Frontal cortex (tissue), 4 donors: ENCODE data around the gene DIO1. TPM values are rescaled to one million over a fixed set of nuclear protein-coding genes. Genes with fewer than 3 reads are reported as not detected.

Experiments
- DNase-seq, 2 donors: peaks; one replicate each; pipeline ENCODE4 v3.0.0; 2012; ENCODE audit warnings: low spot score in 2 of 2
- FAIRE-seq: peaks from 2 replicates; lab custom pipeline; 2012; peaks lifted over from hg19 to GRCh38; lab: Jason Lieb, UNC
- total RNA-seq: library from RNA; depleted of rRNA; stranded (reverse); fragments of >200 nt; gene quantifications from one replicate; pipeline ENCODE4 v1.2.3, GENCODE V29; 2014
- donor health status: control.
- donor health status: control.
- donor health status: control.

DIO1 gene
- total RNA-seq, 1 donor from 2014 or later: not detected

GRCh38 chr1:53891678-53892077 is 2.3 kb upstream of the DIO1 start:
- FAIRE-seq: no peak
- DNase-seq: no peak

- no peak for FAIRE-seq
- peak in 1 of 2 donors; percentile 10 for DNase-seq
These were observed 1.1 kb upstream of the DIO1 start for GRCh38 chr1:53892911-53893310.

GRCh38 chr1:53894644-53895043 is 657 bp downstream of the DIO1 start:
- no peak for FAIRE-seq
- DNase-seq: no peak

- DNase-seq: no peak
These were observed 1.4 kb downstream of the DIO1 start for GRCh38 chr1:53895421-53895820.

GRCh38 chr1:53896635-53897229 is 2.7 kb downstream of the DIO1 start:
- no peak for FAIRE-seq
- DNase-seq: no peak

More at GRCh38 chr1:53895421-53895820, 1.4 kb downstream of the DIO1 start:
- FAIRE-seq: no peak

DNA sequence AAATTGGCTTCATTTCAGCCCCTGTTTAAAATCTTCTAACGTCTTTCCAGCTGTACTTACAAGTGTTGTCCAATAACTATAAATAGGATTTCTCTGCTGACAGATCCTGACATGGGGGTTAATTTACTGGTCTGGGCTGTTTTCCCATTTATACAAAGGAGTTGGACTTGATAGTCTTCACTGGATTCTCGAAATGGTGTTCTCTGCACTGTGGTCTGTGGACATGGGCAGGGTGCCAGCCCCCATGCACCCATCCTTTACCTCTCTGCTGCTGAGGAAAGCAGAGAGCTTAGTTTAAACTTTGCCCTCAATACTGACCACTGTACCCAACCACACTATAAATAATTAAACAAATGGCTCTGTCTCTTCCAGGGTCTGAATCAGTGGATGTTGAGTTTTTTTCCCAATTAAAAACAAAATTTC is 5.2 kb downstream of the DIO1 start:
- no peak for FAIRE-seq
- no peak for DNase-seq

DNA sequence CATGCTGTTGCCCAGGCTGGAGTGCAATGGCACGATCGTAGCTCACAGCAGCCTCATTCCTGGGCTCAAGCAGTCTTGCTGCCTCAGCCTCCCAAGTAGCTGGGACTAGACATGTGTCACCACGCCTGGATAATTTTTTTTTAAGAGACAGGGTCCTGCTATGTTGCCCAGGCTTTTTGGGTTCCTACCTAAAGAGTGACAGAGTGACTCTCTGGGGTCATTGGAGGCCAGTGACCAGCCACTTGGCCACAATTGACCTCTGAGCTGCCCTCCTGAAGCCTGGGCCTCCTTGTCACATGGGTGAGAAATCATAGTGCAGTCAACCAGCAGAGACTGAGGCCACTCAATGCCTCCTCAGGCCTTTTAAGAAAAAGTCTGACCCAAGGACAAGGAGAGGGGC is 5.7 kb downstream of the DIO1 start:
- FAIRE-seq: no peak
- no peak for DNase-seq

DNA sequence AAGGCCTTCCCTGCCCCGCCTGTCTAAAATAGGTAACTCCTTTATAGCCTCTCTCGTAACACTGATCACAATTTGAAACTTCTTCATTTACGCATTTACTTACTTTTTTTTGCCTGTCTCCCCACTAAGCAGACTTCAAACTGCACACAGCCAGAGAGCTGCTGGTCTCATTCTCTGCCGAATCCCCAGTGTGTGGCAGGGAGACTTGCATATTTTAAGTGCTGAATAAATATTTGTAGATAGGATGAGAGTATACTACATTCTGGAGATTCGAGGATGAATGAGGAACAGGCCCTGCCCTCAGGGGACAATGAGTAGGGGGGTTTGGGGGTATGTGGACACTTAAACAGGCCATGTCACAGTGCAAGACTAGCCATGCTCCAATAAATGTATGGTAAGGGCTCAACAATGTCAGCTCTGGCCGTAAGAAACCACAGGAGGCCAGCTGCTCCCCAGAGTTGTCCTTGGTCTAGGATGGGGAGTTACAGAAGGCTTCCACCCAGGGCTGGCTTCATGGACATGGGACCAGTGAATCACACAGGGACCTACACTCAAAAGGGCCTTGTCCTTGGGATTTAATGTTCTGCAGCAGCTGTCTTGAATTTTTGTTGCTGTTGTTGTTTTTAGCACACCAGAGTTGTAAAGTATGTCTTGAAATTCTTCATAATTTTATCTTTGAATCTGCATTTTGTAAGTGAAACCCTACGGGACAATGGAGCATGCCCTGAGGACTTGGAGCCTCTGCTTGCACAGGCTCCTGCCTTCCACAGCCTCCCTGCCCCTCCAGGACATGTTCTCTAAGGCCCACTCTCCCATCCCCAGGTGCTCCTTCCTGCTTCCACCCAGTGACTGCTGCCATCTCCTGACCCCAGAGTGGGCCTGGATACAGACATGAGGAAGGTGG is 8.5 kb downstream of the DIO1 start:
- DNase-seq: no peak
- FAIRE-seq: no peak

GRCh38 chr1:53905509-53905908 is 11.5 kb downstream of the DIO1 start:
- no peak for FAIRE-seq

DNA sequence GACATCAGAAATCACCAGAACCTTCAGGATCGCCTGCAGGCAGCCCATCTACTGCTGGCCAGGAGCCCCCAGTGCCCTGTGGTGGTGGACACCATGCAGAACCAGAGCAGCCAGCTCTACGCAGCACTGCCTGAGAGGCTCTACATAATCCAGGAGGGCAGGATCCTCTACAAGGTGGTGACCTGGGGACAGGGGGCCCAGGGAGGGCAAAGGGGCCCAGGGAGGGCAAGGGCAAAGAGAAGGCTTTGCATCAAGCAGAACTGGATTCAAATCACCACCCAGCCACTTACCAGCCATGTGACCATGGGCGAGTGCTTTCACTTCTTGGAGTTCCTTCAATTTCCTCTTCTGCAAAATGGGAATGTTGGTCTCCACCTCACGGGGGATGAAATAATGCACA is 12.1 kb downstream of the DIO1 start:
- FAIRE-seq (no peak), DNase-seq (no peak)

More at GRCh38 chr1:53905509-53905908, 11.5 kb downstream of the DIO1 start:
- DNase-seq: no peak

- DNase-seq (no peak), FAIRE-seq (no peak)
These were observed 16.0 kb downstream of the DIO1 start for GRCh38 chr1:53909946-53910345.

GRCh38 chr1:53911442-53911841 is 17.5 kb downstream of the DIO1 start:
- DNase-seq (no peak), FAIRE-seq (no peak)

DNA sequence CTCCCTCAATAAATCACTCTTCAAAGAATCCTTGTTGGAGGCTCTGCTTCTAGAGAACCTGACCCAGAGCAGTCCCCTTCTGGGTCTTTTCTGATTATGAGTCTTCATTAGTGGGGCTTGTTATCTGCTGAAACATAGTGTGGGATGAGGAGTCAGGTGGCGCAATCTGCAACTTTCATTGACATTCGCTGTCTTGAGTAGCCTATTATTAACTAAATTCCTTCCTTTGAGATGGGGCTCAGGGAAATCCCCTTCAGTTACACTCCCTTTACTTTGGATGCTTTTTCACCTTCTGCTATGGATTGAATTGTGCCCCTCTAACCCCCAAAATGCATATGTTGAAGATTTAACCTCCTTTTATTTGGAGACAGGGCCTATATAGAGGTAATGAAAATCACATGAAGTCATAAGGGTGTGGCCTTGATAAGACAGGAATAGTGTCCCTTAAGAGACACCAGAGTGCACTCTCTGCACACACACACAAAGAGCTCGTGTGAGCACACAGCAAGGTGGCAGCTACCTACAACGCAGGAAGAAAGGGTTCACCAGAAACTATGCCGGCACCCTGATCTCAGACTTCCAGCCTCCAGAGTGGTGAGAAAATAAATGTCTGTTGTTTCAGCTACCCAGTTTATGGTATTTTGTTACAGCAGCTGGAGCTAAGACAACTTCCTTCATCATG is 19.5 kb downstream of the DIO1 start:
- FAIRE-seq (no peak), DNase-seq (no peak)

- FAIRE-seq: no peak
- DNase-seq: no peak
These were observed 24.4 kb downstream of the DIO1 start for GRCh38 chr1:53918343-53918742.

DNA sequence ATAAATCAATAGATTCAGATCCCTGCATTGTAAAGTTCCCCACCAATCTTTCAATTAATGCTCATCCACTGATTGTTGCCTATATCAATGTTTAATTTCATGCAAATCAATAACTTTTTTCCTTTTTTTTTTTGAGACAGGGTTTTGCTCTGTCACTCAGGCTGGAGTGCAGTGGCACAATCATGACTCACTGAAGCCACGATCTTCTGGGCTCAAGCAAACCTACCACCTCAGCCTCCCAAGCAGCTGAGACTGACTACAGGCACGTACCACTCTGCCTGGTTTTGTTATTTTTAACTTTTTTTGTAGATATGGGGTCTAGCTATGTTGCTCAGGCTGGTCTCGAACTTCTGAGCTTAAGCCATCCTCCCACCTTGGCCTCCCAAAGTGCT is 25.7 kb downstream of the DIO1 start:
- FAIRE-seq: no peak
- DNase-seq: no peak

- no peak for FAIRE-seq
These were observed 33.4 kb downstream of the DIO1 start for GRCh38 chr1:53927376-53927881.

GRCh38 chr1:53929246-53929960 is 35.4 kb downstream of the DIO1 start:
- DNase-seq (no peak), FAIRE-seq (no peak)

More at GRCh38 chr1:53927376-53927881, 33.4 kb downstream of the DIO1 start:
- DNase-seq: no peak

DNA sequence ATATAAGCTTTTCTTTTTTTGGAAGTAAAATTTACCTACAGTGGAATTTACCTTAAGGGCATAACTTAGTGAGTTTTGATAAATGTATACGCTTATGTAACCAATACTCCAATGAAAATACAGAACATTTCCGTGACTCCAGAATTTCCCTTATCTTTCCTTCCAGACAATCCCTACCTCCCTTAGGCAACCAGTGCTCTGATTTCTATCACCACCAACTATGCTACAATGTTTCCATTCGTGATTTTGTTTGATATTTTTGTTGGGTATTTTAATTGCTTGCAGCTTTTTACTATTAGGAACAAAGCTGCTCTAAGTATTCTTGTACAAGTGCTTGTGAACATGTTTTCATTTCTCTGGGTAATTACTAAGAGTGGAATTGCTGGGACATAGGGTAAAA is 36.9 kb downstream of the DIO1 start:
- no peak for DNase-seq

GRCh38 chr1:53931523-53931922 is 37.5 kb downstream of the DIO1 start:
- peak; percentile 51 for FAIRE-seq

More for the DNA sequence above, 36.9 kb downstream of the DIO1 start:
- no peak for FAIRE-seq

More at GRCh38 chr1:53931523-53931922, 37.5 kb downstream of the DIO1 start:
- DNase-seq: no peak
